IMR-90 (cell line): ENCODE measurements around the gene FOXC1.

Experiments
- CEBPB ChIP-seq: IDR thresholded peaks from 2 replicates; pipeline ENCODE4 v1.6.1; 2012; ENCODE audit warnings: low read depth, low read length, improper control_type of control experiment
- FOS ChIP-seq: fragments of 150-350 bp; IDR thresholded peaks from 2 replicates; pipeline ENCODE4 v1.6.1; 2016; ENCODE audit warnings: low read depth, low read length
- POLR2A ChIP-seq: IDR thresholded peaks from 2 replicates; pipeline ENCODE4 v1.6.1; 2012; ENCODE audit warnings: mild to moderate bottlenecking, low read depth, low read length
- TF ChIP-seq, protein P1 (sequence below): conservative IDR thresholded peaks from 2 replicates; pipeline ENCODE4 v1.5.1; 2012; ENCODE audit warnings: mild to moderate bottlenecking, low read depth, low read length, improper control_type of control experiment
- TF ChIP-seq, protein P2 (sequence below): fragments of 150-350 bp; IDR thresholded peaks from 2 replicates; pipeline ENCODE4 v1.6.1; 2017; ENCODE audit warnings: mild to moderate bottlenecking, antibody characterized with exemption, low read length, low read depth

DNA sequence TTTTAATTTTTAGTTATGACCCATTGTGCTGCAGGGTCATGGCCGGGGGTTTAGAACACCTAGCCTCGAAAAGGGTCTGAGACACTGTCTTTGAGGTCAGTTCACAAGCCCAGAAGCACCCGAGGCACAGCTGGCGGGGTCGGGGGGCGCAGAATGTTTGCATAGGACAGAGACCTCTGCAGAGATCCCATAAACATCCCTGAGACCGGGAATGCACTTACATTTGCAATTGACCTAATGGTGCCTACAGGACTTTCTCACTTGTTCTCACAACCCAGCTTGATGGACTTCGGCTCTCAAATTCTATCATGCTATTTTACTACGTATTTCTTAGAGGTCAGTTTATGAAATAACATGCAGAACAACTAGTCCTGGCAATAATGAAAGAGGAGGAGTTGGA lies 33.5 kb upstream of the FOXC1 start:
- TF ChIP-seq, protein P1, sequence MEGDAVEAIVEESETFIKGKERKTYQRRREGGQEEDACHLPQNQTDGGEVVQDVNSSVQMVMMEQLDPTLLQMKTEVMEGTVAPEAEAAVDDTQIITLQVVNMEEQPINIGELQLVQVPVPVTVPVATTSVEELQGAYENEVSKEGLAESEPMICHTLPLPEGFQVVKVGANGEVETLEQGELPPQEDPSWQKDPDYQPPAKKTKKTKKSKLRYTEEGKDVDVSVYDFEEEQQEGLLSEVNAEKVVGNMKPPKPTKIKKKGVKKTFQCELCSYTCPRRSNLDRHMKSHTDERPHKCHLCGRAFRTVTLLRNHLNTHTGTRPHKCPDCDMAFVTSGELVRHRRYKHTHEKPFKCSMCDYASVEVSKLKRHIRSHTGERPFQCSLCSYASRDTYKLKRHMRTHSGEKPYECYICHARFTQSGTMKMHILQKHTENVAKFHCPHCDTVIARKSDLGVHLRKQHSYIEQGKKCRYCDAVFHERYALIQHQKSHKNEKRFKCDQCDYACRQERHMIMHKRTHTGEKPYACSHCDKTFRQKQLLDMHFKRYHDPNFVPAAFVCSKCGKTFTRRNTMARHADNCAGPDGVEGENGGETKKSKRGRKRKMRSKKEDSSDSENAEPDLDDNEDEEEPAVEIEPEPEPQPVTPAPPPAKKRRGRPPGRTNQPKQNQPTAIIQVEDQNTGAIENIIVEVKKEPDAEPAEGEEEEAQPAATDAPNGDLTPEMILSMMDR: no peak
- TF ChIP-seq CEBPB: no peak
- TF ChIP-seq POLR2A: no peak
- TF ChIP-seq, protein P2, sequence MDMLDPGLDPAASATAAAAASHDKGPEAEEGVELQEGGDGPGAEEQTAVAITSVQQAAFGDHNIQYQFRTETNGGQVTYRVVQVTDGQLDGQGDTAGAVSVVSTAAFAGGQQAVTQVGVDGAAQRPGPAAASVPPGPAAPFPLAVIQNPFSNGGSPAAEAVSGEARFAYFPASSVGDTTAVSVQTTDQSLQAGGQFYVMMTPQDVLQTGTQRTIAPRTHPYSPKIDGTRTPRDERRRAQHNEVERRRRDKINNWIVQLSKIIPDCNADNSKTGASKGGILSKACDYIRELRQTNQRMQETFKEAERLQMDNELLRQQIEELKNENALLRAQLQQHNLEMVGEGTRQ: no peak
- TF ChIP-seq FOS: no peak
